ENCODE measurements around the gene TMX2. TPM values are rescaled to one million over a fixed set of nuclear protein-coding genes. Genes with fewer than 3 reads are reported as not detected.

TMX2 gene
- total and polyA plus RNA-seq, 9 of the 15 experiments (the other 6 are each of a cell fraction or from before 2014, with no cell fraction given), result 176 to 433 (median 227) TPM

DNA sequence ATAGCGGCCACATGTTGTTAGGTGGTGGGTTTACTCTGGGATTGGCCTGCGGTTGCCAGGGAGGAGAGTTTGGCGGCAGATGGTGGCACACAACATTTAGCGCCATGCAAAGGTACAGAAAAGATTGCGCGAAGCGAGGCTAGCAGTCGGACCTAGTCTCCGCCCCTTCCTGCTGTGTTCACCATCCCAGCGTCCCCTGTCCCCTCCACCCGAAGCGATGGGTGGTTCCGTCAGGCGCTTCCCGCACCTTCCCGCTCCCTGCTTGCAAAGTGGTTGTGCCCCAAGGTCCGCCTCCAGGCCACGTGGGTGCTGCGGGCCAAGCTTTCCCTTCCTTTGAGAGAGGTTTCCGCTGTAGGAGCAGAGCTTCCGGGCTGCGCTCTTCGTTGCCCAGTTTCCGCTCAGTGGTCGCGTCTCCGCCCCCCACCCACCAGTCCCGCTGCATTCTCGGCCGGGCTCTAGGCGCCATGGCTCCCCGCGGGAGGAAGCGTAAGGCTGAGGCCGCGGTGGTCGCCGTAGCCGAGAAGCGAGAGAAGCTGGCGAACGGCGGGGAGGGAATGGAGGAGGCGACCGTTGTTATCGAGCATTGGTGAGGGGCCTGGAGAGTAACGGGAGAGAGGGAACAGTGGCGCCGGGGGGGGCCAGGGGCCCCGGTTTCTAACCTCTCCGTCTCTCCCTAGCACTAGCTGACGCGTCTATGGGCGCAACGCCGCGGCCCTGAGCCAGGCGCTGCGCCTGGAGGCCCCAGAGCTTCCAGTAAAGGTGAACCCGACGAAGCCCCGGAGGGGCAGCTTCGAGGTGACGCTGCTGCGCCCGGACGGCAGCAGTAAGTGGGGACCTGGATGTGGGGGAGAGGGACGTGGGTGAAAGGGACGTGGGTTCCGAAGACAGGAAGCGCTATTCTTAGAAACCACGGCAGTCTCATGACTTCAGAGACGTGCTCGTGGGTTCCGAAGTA lies 29.0 kb downstream of the TMX2 start, which contains the start of gene SELENOH (continued):
- TF ChIP-seq GTF3C2 (IDR thresholded peaks at IDR 0.05; ENCODE audit: borderline replicate concordance, extremely low read depth, insufficient read length), result no peak
- TF ChIP-seq GABPA (tag; conservative IDR thresholded peaks at IDR 0.05; ENCODE audit: low read depth), result peak; percentile 97
- no peak for TF ChIP-seq STAT5B (CRISPR knock-in tag; IDR thresholded peaks at IDR 0.05)
- peak; percentile 91 for TF ChIP-seq HNRNPLL (IDR thresholded peaks at IDR 0.05; ENCODE audit: low read depth, low read length, poor library complexity, severe bottlenecking)
- no peak for TF ChIP-seq SMARCC2 (IDR thresholded peaks at IDR 0.05; ENCODE audit: low read depth)
- no peak for TF ChIP-seq RBM17 (IDR thresholded peaks at IDR 0.05; ENCODE audit: borderline replicate concordance, low read depth, low read length)
- no peak for TF ChIP-seq PHB (CRISPR knock-in tag; IDR thresholded peaks at IDR 0.05)
- no peak for TF ChIP-seq HIVEP1 (CRISPR knock-in tag; IDR thresholded peaks at IDR 0.05)
- no peak; the same call in none of the 2 replicates for TF ChIP-seq FOXP1 (CRISPR knock-in tag; IDR thresholded peaks at IDR 0.05)
- TF ChIP-seq ARID1B (IDR thresholded peaks at IDR 0.05), result peak; percentile 60
- peak; percentile 86 for TF ChIP-seq E2F1 (CRISPR knock-in tag; IDR thresholded peaks at IDR 0.05)
- no peak for TF ChIP-seq ZNF217 (CRISPR knock-in tag; IDR thresholded peaks at IDR 0.05)
- TF ChIP-seq JUND (IDR thresholded peaks at IDR 0.05; ENCODE audit: borderline replicate concordance, low read depth, low read length), result peak; percentile 91
- TF ChIP-seq JUND (tag; IDR thresholded peaks at IDR 0.05; ENCODE audit: borderline replicate concordance, low read depth, low read length), result peak; percentile 57; the same call in 1 of the 3 replicates
- no peak for TF ChIP-seq PTBP1 (IDR thresholded peaks at IDR 0.05; ENCODE audit: low read depth, low read length)
- TF ChIP-seq MAFG (tag; conservative IDR thresholded peaks at IDR 0.05), result no peak
- TF ChIP-seq MAFK (IDR thresholded peaks at IDR 0.05; ENCODE audit: low read length), result peak; percentile 60; the same call in 1 of the 2 replicates
- TF ChIP-seq PTTG1 (tag; IDR thresholded peaks at IDR 0.05; ENCODE audit: low read depth), result no peak
- TF ChIP-seq POLR2A (conservative IDR thresholded peaks at IDR 0.05), result peak; percentile 95
- no peak for TF ChIP-seq NELFE (IDR thresholded peaks at IDR 0.05; ENCODE audit: insufficient read depth, insufficient read length)
- no peak for TF ChIP-seq ELK1 (CRISPR knock-in tag; IDR thresholded peaks at IDR 0.05)
- peak; percentile 98 for TF ChIP-seq ZBTB7A (IDR thresholded peaks at IDR 0.05; ENCODE audit: borderline replicate concordance, control insufficient read depth, low read depth, low read length)
- no peak for TF ChIP-seq ZNF764 (CRISPR knock-in tag; IDR thresholded peaks at IDR 0.05; ENCODE audit: low read depth)
- 0 out of 2 replicates have a peak, but pooled peaks have one; percentile 76 for TF ChIP-seq ZBED1 (IDR thresholded peaks at IDR 0.05)
- no peak for TF ChIP-seq ZNF507 (tag; conservative IDR thresholded peaks at IDR 0.05)
